Bronchial epithelial cell (primary cell): ENCODE results near the gene ATG16L1. TPM values are rescaled to one million over a fixed set of nuclear protein-coding genes. Genes with fewer than 3 reads are reported as not detected.

Source experiments
- DNase-seq: peaks from one replicate; pipeline ENCODE4 v3.0.0-alpha.2; 2010; ENCODE audit warnings: low read depth
- FAIRE-seq: peaks from 2 replicates; lab custom pipeline; 2011; peaks lifted over from hg19 to GRCh38; lab: Jason Lieb, UNC
- H3K27me3 ChIP-seq: 2 replicates; pipeline ENCODE4 v1.5.1; 2011; ENCODE audit warnings: low read length; ENCODE audit not compliant: control insufficient read depth, insufficient read depth
- H3K36me3 ChIP-seq: 2 replicates; pipeline ENCODE4 v1.5.1; 2011; ENCODE audit warnings: low read length; ENCODE audit not compliant: control insufficient read depth, insufficient read depth
- H3K4me3 ChIP-seq: 2 replicates; pipeline ENCODE4 v1.5.1; 2011; ENCODE audit warnings: mild to moderate bottlenecking, low read depth, low read length, control low read depth
- CTCF ChIP-seq: IDR thresholded peaks from 2 replicates; pipeline ENCODE4 v1.5.1; 2011; ENCODE audit warnings: mild to moderate bottlenecking, moderate library complexity, low read length, control low read depth, inconsistent platforms; ENCODE audit not compliant: insufficient read depth, severe bottlenecking
- total RNA-seq: library from RNA; depleted of rRNA; stranded (reverse); fragments of >200 nt; gene quantifications from 2 replicates; pipeline ENCODE4 v1.2.1, GENCODE V29; 2014

Gene ATG16L1
- total RNA-seq, 1 donor from 2014 or later, result 36.6 TPM

- Histone ChIP-seq H3K27me3 (peaks cover 3% of the 10 kb centered on the region), H3K4me3 (no peak overlapping the region), H3K36me3 (peaks cover 7% of the 10 kb centered on the region)
- DNase-seq (no peak), FAIRE-seq (no peak)
- no peak for TF ChIP-seq CTCF
Measured at GRCh38 chr2:233209117-233209532, 42.3 kb upstream of the ATG16L1 start.

GRCh38 chr2:233209533-233210171, 41.8 kb upstream of the ATG16L1 start:
- Histone ChIP-seq H3K27me3 (peaks cover 3% of the 10 kb centered on the region), H3K36me3 (peaks cover 5% of the 10 kb centered on the region), H3K4me3 (no peak overlapping the region)
- DNase-seq, result peak; percentile 57
- TF ChIP-seq CTCF, result no peak
- peak; percentile 72 for FAIRE-seq

GRCh38 chr2:233210281-233210680, 41.2 kb upstream of the ATG16L1 start:
- peaks cover 4% of the 10 kb centered on the region for H3K36me3 ChIP-seq
- DNase-seq, result no peak
- FAIRE-seq, result no peak
- no peak for TF ChIP-seq CTCF
- no peak overlapping the region for H3K4me3 ChIP-seq
- H3K27me3 ChIP-seq, result peaks cover 3% of the 10 kb centered on the region

- no peak overlapping the region for H3K4me3 ChIP-seq
- DNase-seq (peak; percentile 86), FAIRE-seq (peak; percentile 91)
- H3K27me3 ChIP-seq, result peaks cover 3% of the 10 kb centered on the region
- H3K36me3 ChIP-seq, result peaks cover 3% of the 10 kb centered on the region
- TF ChIP-seq CTCF, result peak; percentile 1
Measured at GRCh38 chr2:233210843-233211547, 40.5 kb upstream of the ATG16L1 start.

- peaks cover 2% of the 10 kb centered on the region for H3K36me3 ChIP-seq
- peaks cover 3% of the 10 kb centered on the region for H3K27me3 ChIP-seq
- FAIRE-seq (no peak), DNase-seq (no peak)
- TF ChIP-seq CTCF, result no peak
- H3K4me3 ChIP-seq, result no peak overlapping the region
Measured at GRCh38 chr2:233211548-233211895, 40.0 kb upstream of the ATG16L1 start.

- Histone ChIP-seq H3K36me3 (no peaks in the 10 kb centered on the region), H3K4me3 (no peak overlapping the region), H3K27me3 (peaks cover 3% of the 10 kb centered on the region)
- DNase-seq, result peak; percentile 63
- no peak for TF ChIP-seq CTCF
- no peak for FAIRE-seq
Measured at GRCh38 chr2:233213011-233213410, 38.5 kb upstream of the ATG16L1 start.
